HG02870 (cell line): ENCODE measurements around the gene TUFM.

ENCODE experiments used
- ATAC-seq: cut with Tn5 transposase; IDR thresholded peaks from one replicate; pipeline ENCODE4 v1.9.1; 2021; ENCODE audit warnings: mild to moderate bottlenecking, moderate library complexity; ENCODE audit not compliant: unreplicated experiment

The TUFM gene

GRCh38 chr16:28802235-28803019, 43.7 kb downstream of the TUFM start:
- peak; percentile 66 for ATAC-seq
